Fibroblast of lung (primary cell): ENCODE measurements around the gene AP4E1.

ENCODE experiments used
- CTCF ChIP-seq, 2 donors: IDR thresholded peaks in 1 of 2; conservative IDR thresholded peaks in 1 of 2; 1 replicate in 1 of 2; 2 replicates in 1 of 2; pipeline ENCODE4 v1.5.1; 2011 to 2012; ENCODE audit warnings: low read length in 2 of 2, control low read depth in 1 of 2, inconsistent platforms in 1 of 2, low read depth in 1 of 2, mild to moderate bottlenecking in 1 of 2
- EZH2 ChIP-seq: IDR thresholded peaks from 2 replicates; pipeline ENCODE4 v1.5.1; 2012; ENCODE audit warnings: low read length, control low read depth, mild to moderate bottlenecking; ENCODE audit errors: missing control alignments

- TF ChIP-seq EZH2 (no peak), CTCF (conservative IDR thresholded peaks at IDR 0.05 in 1 of 2, IDR thresholded peaks at IDR 0.05 in 1 of 2; ENCODE audit: low read depth in 1 of 2, low read length in 2 of 2) (no peak)
These were observed 20.4 kb upstream of the AP4E1 start for GRCh38 chr15:50888054-50888453.
